ENCODE data around the gene OTUD5.
"Not testable (repeated sequence)": the region's sequence is repeated elsewhere in the genome, so short reads cannot be mapped to it uniquely, and the experiment has no call there.

Gene OTUD5

DNA sequence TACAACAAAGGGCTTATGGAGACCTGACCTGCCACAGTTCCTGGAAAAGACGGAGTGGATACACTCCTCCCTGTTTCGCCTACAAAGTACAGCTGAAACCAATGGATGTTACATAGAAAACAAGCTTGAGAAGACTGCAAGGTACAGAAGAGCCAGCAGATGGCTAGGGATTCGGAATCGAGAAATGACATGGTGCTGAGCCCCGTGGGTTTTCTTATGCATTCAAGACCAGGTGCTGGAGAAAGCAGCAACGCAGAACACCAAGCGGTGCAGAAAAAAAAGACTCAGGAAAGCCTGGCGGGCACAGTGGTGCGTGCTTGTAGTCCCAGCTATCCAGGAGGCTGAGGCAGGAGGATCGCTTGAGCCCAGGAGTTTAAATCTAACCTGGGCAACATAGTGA, 73.7 kb downstream of the OTUD5 start:
- no peak for DNase-seq (ENCODE audit: low spot score)
- POLR2A ChIA-PET (ENCODE audit: low non-redundant PET): no interaction called here
- TF ChIP-seq, protein P1, sequence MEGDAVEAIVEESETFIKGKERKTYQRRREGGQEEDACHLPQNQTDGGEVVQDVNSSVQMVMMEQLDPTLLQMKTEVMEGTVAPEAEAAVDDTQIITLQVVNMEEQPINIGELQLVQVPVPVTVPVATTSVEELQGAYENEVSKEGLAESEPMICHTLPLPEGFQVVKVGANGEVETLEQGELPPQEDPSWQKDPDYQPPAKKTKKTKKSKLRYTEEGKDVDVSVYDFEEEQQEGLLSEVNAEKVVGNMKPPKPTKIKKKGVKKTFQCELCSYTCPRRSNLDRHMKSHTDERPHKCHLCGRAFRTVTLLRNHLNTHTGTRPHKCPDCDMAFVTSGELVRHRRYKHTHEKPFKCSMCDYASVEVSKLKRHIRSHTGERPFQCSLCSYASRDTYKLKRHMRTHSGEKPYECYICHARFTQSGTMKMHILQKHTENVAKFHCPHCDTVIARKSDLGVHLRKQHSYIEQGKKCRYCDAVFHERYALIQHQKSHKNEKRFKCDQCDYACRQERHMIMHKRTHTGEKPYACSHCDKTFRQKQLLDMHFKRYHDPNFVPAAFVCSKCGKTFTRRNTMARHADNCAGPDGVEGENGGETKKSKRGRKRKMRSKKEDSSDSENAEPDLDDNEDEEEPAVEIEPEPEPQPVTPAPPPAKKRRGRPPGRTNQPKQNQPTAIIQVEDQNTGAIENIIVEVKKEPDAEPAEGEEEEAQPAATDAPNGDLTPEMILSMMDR (conservative IDR thresholded peaks at IDR 0.05; ENCODE audit: low read depth): no peak

DNA sequence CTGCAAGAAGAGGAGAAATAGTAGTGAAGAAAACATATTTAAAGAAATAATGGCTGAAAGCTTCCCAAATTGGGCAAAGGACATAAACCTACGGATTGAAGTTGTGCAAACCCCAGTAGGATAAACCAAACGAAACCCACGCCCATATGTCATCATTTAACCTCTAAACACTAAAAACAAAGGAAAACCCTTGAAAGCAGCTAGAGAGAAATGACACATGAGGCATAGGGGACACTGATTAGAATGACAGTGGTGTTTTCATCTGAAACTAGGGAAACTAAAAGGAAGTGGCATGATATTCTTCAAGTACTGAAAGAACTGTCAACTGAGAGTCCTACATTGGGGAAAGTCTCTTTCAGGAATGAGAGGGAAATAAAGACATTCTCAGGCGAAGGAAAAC, 80.5 kb downstream of the OTUD5 start:
- H3K27ac ChIP-seq; CTCF ChIA-PET; POLR2A ChIA-PET (ENCODE audit: low non-redundant PET); DNase-seq (ENCODE audit: low spot score): not testable (repeated sequence)

More for the DNA sequence above, 73.7 kb downstream of the OTUD5 start:
- CTCF ChIA-PET: no interaction called here
- no peak overlapping the region for H3K27ac ChIP-seq

Measured in RWPE1 (cell line).